Mesenchymal stem cell (in vitro differentiated cells and primary cell): ENCODE results near the gene FBXL2.

ENCODE experiments used
- DNase-seq: peaks from one replicate; pipeline ENCODE4 v3.0.0-alpha.2; 2013
- H2AFZ ChIP-seq: one replicate; pipeline ENCODE4 v1.6.1; 2013; ENCODE audit warnings: low read depth, mild to moderate bottlenecking, control low read depth, inconsistent platforms, low read length, moderate library complexity
- H2AK5ac ChIP-seq: 2 replicates; pipeline ENCODE4 v1.6.1; 2013; ENCODE audit warnings: low read length, moderate library complexity, mild to moderate bottlenecking, inconsistent platforms; ENCODE audit not compliant: severe bottlenecking
- H2BK120ac ChIP-seq: one replicate; pipeline ENCODE4 v1.6.1; 2013; ENCODE audit warnings: low read depth, mild to moderate bottlenecking, inconsistent platforms, low read length, moderate library complexity
- H2BK12ac ChIP-seq, 2 experiments: one replicate each; pipeline ENCODE4 v1.6.1; 2013; ENCODE audit warnings: inconsistent platforms in 2 of 2, low read length in 2 of 2, mild to moderate bottlenecking in 2 of 2, moderate library complexity in 2 of 2, control low read depth in 1 of 2
- H2BK15ac ChIP-seq: one replicate; pipeline ENCODE4 v1.6.1; 2013; ENCODE audit warnings: mild to moderate bottlenecking, low read depth, inconsistent platforms; ENCODE audit not compliant: poor library complexity, severe bottlenecking
- H2BK5ac ChIP-seq: 2 replicates; pipeline ENCODE4 v1.6.1; 2013; ENCODE audit warnings: low read depth, mild to moderate bottlenecking, low read length, control low read depth, inconsistent platforms; ENCODE audit not compliant: poor library complexity, severe bottlenecking
- H3K14ac ChIP-seq, 2 experiments: one replicate each; pipeline ENCODE4 v1.6.1; 2013; ENCODE audit warnings: inconsistent platforms in 2 of 2, low read length in 2 of 2, control low read depth in 1 of 2, mild to moderate bottlenecking in 1 of 2, moderate library complexity in 1 of 2
- H3K18ac ChIP-seq, 2 experiments: one replicate each; pipeline ENCODE4 v1.6.1; 2013; ENCODE audit warnings: inconsistent platforms in 2 of 2, low read length in 2 of 2, control low read depth in 1 of 2, low read depth in 1 of 2, mild to moderate bottlenecking in 1 of 2
- H3K23ac ChIP-seq, 2 experiments: one replicate each; pipeline ENCODE4 v1.6.1; 2013; ENCODE audit warnings: inconsistent platforms in 2 of 2, low read length in 2 of 2, mild to moderate bottlenecking in 2 of 2, moderate library complexity in 2 of 2, control low read depth in 1 of 2
- H3K27ac ChIP-seq: 2 replicates; pipeline ENCODE4 v1.5.1; 2013; ENCODE audit warnings: mild to moderate bottlenecking, moderate library complexity, low read length, control low read depth, inconsistent platforms; ENCODE audit not compliant: poor library complexity, severe bottlenecking
- H3K27me3 ChIP-seq, 2 experiments: 2 replicates each; pipeline versions ENCODE4 v1.6.1 to v1.7.0; 2013; ENCODE audit warnings: low read length in 2 of 2, mild to moderate bottlenecking in 2 of 2, moderate library complexity in 2 of 2, control low read depth in 1 of 2, inconsistent platforms in 1 of 2; ENCODE audit not compliant: control insufficient read depth in 1 of 2, insufficient read depth in 1 of 2
- H3K36me3 ChIP-seq, 2 experiments: 2 replicates each; pipeline versions ENCODE4 v1.6.1 to v1.7.0; 2013; ENCODE audit warnings: low read length in 2 of 2, control low read depth in 1 of 2, inconsistent platforms in 1 of 2, low read depth in 1 of 2, mild to moderate bottlenecking in 1 of 2; ENCODE audit not compliant: insufficient read depth in 2 of 2, control insufficient read depth in 1 of 2
- H3K4ac ChIP-seq, 2 experiments: one replicate each; pipeline ENCODE4 v1.6.1; 2013; ENCODE audit warnings: inconsistent platforms in 2 of 2, low read length in 2 of 2, mild to moderate bottlenecking in 2 of 2, moderate library complexity in 2 of 2, control low read depth in 1 of 2, low read depth in 1 of 2
- H3K4me1 ChIP-seq: 2 replicates; pipeline ENCODE4 v1.6.1; 2013; ENCODE audit warnings: low read depth, low read length, control low read depth; ENCODE audit not compliant: control insufficient read depth, insufficient read depth
- H3K4me2 ChIP-seq: 2 replicates; pipeline ENCODE4 v1.6.1; 2013; ENCODE audit warnings: low read length, mild to moderate bottlenecking, inconsistent platforms; ENCODE audit not compliant: poor library complexity, severe bottlenecking
- H3K4me3 ChIP-seq, 2 experiments: 2 replicates each; pipeline versions ENCODE4 v1.5.1 to v1.7.0; 2013; ENCODE audit warnings: low read length in 2 of 2, mild to moderate bottlenecking in 2 of 2, control low read depth in 1 of 2, low read depth in 1 of 2; ENCODE audit not compliant: insufficient read depth in 1 of 2
- H3K79me1 ChIP-seq: replicated peaks from 2 replicates; pipeline ENCODE4 v1.6.1; 2013; ENCODE audit warnings: mild to moderate bottlenecking, control low read depth, low read length, inconsistent platforms; ENCODE audit not compliant: poor library complexity, severe bottlenecking
- H3K9ac ChIP-seq: 2 replicates; pipeline ENCODE4 v1.7.0; 2013; ENCODE audit warnings: mild to moderate bottlenecking, low read length, moderate library complexity
- H3K9me3 ChIP-seq: 2 replicates; pipeline ENCODE4 v1.7.0; 2013; ENCODE audit warnings: mild to moderate bottlenecking, low read length; ENCODE audit not compliant: control insufficient read depth
- H4K8ac ChIP-seq: one replicate; pipeline ENCODE4 v1.6.1; 2013; ENCODE audit warnings: inconsistent platforms, mild to moderate bottlenecking, low read length, moderate library complexity
- H4K91ac ChIP-seq: one replicate; pipeline ENCODE4 v1.6.1; 2013; ENCODE audit warnings: mild to moderate bottlenecking, low read length, inconsistent platforms
- WGBS: methylation state at CpG from one replicate; pipeline ENCODE4 v1.1.7; 2013; ENCODE audit warnings: mixed read lengths; 5-methylcytosine and 5-hydroxymethylcytosine counted together

The FBXL2 gene

GRCh38 chr3:33364531-33365128, 87.4 kb downstream of the FBXL2 start:
- H3K79me1 ChIP-seq, result peaks cover 7% of the 10 kb centered on the region
- no peak overlapping the region for H3K4me3 ChIP-seq
- peaks cover 5 to 11% of the 10 kb centered on the region in 2 experiments for H3K36me3 ChIP-seq
- H3K9ac ChIP-seq, result no peak overlapping the region
- H4K8ac ChIP-seq, result no peak overlapping the region
- H3K18ac ChIP-seq, result no peak overlapping the region
- H3K14ac ChIP-seq, result no peak overlapping the region
- H3K4ac ChIP-seq, result no peak overlapping the region
- DNase-seq, result peak; percentile 28
- 88% methylated on average over 9 of the region's 10 CpGs for WGBS
- no peak overlapping the region for H2AK5ac ChIP-seq
- no peak overlapping the region for H2BK15ac ChIP-seq
- H3K4me2 ChIP-seq, result no peak overlapping the region
- H3K4me1 ChIP-seq, result peaks cover 1% of the 10 kb centered on the region
- H3K23ac ChIP-seq, result no peak overlapping the region
- H2AFZ ChIP-seq, result no peak overlapping the region
- H2BK5ac ChIP-seq, result no peak overlapping the region
- H3K27me3 ChIP-seq, result no peaks in the 10 kb centered on the region
- no peak overlapping the region for H3K27ac ChIP-seq
- H2BK12ac ChIP-seq, result no peak overlapping the region
- H3K9me3 ChIP-seq, result no peaks in the 10 kb centered on the region
- no peak overlapping the region for H2BK120ac ChIP-seq
- no peak overlapping the region for H4K91ac ChIP-seq

- H4K91ac ChIP-seq, result no peak overlapping the region
- no peak overlapping the region for H3K27ac ChIP-seq
- no peak overlapping the region for H3K4me2 ChIP-seq
- H2AFZ ChIP-seq, result no peak overlapping the region
- peaks cover 21 to 28% of the 10 kb centered on the region in 2 experiments for H3K36me3 ChIP-seq
- peaks cover 6% of the 10 kb centered on the region for H3K9me3 ChIP-seq
- H2BK15ac ChIP-seq, result no peak overlapping the region
- H2BK120ac ChIP-seq, result no peak overlapping the region
- no peak overlapping the region for H4K8ac ChIP-seq
- H2AK5ac ChIP-seq, result no peak overlapping the region
- 53% methylated on average over 14 of the region's 14 CpGs for WGBS
- H3K4ac ChIP-seq, result no peak overlapping the region
- H2BK12ac ChIP-seq, result no peak overlapping the region
- peaks cover 4% of the 10 kb centered on the region for H3K79me1 ChIP-seq
- no peaks in the 10 kb centered on the region for H3K27me3 ChIP-seq
- no peak overlapping the region for H2BK5ac ChIP-seq
- no peaks in the 10 kb centered on the region for H3K4me1 ChIP-seq
- peak overlapping the region in 1 of 2 experiments; percentile 53 for H3K4me3 ChIP-seq
- no peak overlapping the region for H3K23ac ChIP-seq
- no peak overlapping the region for H3K14ac ChIP-seq
- no peak overlapping the region for H3K9ac ChIP-seq
- DNase-seq, result peak; percentile 74
- H3K18ac ChIP-seq, result no peak overlapping the region
Measured at GRCh38 chr3:33372218-33373081, 95.2 kb downstream of the FBXL2 start.

DNA sequence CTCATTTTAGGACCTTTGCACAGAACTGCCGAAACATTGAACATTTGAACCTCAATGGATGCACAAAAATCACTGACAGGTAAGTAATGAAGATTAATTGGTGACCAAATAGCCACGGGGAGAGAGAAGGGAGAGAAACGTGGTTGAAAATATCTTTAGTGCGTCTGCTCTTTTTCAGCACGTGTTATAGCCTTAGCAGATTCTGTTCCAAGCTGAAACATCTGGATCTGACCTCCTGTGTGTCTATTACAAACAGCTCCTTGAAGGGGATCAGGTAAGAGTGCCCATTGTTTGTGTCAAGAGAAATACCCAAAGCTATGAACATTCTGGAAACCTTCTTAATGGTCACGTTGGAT, 95.8 kb downstream of the FBXL2 start:
- WGBS, result 68% methylated on average over 6 of the region's 6 CpGs
- Histone ChIP-seq H2AFZ (no peak overlapping the region), H4K91ac (no peak overlapping the region), H3K4ac (no peak overlapping the region), H3K27me3 (no peaks in the 10 kb centered on the region), H3K14ac (no peak overlapping the region), H2AK5ac (no peak overlapping the region), H3K9me3 (peaks cover 6% of the 10 kb centered on the region), H2BK15ac (no peak overlapping the region), H2BK12ac (no peak overlapping the region), H2BK120ac (no peak overlapping the region), H3K36me3 (peaks cover 27 to 29% of the 10 kb centered on the region in 2 experiments), H3K27ac (no peak overlapping the region), H3K4me3 (no peak overlapping the region), H3K18ac (no peak overlapping the region), H3K4me1 (no peaks in the 10 kb centered on the region), H3K79me1 (peaks cover 4% of the 10 kb centered on the region), H3K23ac (no peak overlapping the region), H2BK5ac (no peak overlapping the region), H3K4me2 (no peak overlapping the region), H4K8ac (no peak overlapping the region), H3K9ac (no peak overlapping the region)
- no peak for DNase-seq

DNA sequence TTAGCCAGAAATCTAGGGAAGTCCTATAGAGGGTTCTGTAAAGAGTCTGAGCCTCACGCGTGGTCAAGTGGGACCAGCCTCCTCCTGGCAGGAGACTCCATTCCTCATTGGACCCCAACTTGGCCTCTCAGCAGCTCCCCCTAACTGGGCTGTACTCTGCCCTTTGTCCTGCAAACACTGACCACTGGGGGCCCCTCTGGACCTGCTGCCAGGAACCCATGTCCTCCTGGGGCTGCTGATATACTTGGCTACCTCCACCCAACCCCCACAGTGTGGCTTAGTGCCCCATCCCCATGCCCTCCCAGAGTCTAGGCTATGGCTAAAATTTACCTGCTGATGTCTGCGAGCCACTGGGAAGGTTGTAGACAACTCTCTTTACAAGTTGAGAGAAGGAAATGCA, 100.2 kb downstream of the FBXL2 start:
- Histone ChIP-seq H3K27me3 (no peaks in the 10 kb centered on the region), H3K9ac (no peak overlapping the region), H2AK5ac (no peak overlapping the region), H2BK15ac (no peak overlapping the region), H3K18ac (no peak overlapping the region), H2AFZ (no peak overlapping the region), H3K4ac (no peak overlapping the region), H3K23ac (no peak overlapping the region), H3K4me1 (no peaks in the 10 kb centered on the region), H2BK12ac (no peak overlapping the region), H3K36me3 (peaks cover 33 to 60% of the 10 kb centered on the region in 2 experiments), H2BK5ac (no peak overlapping the region), H4K8ac (no peak overlapping the region), H4K91ac (no peak overlapping the region), H3K27ac (no peak overlapping the region), H3K9me3 (no peaks in the 10 kb centered on the region), H3K79me1 (peaks cover 5% of the 10 kb centered on the region), H3K4me3 (no peak overlapping the region), H3K4me2 (no peak overlapping the region), H2BK120ac (no peak overlapping the region), H3K14ac (no peak overlapping the region)
- no peak for DNase-seq
- WGBS, result 91% methylated on average over 3 of the region's 3 CpGs
